Right cardiac atrium (tissue), 5 donors: ENCODE measurements around the gene ZSWIM1. TPM values are rescaled to one million over a fixed set of nuclear protein-coding genes. Genes with fewer than 3 reads are reported as not detected.

Source experiments
- ATAC-seq, 2 donors: fragments of 200-7000 bp; cut with Tn5 transposase; one replicate each; pipeline versions ENCODE4 v1.8.0 to v1.9.1; 2020; ENCODE audit warnings: moderate library complexity in 2 of 2, mild to moderate bottlenecking in 1 of 2
- DNase-seq, 3 donors: peaks; one replicate each; pipeline ENCODE4 v3.0.0-alpha.2; 2020
- H3K27ac ChIP-seq: one replicate; pipeline ENCODE4 v1.5.1; 2013; ENCODE audit warnings: mild to moderate bottlenecking, low read length, control low read depth, moderate library complexity
- H3K27me3 ChIP-seq: one replicate; pipeline ENCODE4 v1.6.1; 2013; ENCODE audit not compliant: control insufficient read depth, insufficient read depth
- H3K4me1 ChIP-seq: one replicate; pipeline ENCODE4 v1.6.1; 2013; ENCODE audit warnings: low read length; ENCODE audit not compliant: control insufficient read depth, insufficient read depth
- H3K4me3 ChIP-seq: one replicate; pipeline ENCODE4 v1.5.1; 2013; ENCODE audit warnings: low read length, control low read depth
- H3K9me3 ChIP-seq: one replicate; pipeline ENCODE4 v1.6.1; 2013; ENCODE audit warnings: low read length; ENCODE audit not compliant: control insufficient read depth
- WGBS: extraction: QIAGEN DNeasy Blood & Tissue Kit; methylation state at CpG from one replicate; pipeline ENCODE4 v1.1.7; 2013; 5-methylcytosine and 5-hydroxymethylcytosine counted together
- intact Hi-C, 4 donors: fragments of 100-400 bp; cut with DNase I; formaldehyde crosslinking; loops; one replicate each; pipeline versions ENCODE4 v1.11.0 to v1.14.0; 2022 to 2023
- polyA plus RNA-seq: library from polyadenylated mRNA; stranded (reverse); fragments of 200-250 nt; gene quantifications from one replicate; pipeline ENCODE4 v1.2.3, GENCODE V29; 2013
- total RNA-seq, 4 donors: library from RNA; stranded (reverse); fragmentation: NEBNext Ultra II Directional; extraction: Animal tissue kit (Norgen Biotek cat#: 25700); gene quantifications; one replicate each; pipeline ENCODE4 v1.2.1, GENCODE V29; 2021
- donor health status: healthy with polysubstance abuse.
- donor health status: DM: no; HTN: yes; CAD: no.
- donor health status: DM: no; HTN: no; CAD: no.
- donor health status: DM: no; HTN: yes; CAD: no; lungs with severe emphysema.
- donor health status: DM: yes; HTN: yes; CAD: no.

Gene ZSWIM1
- total and polyA plus RNA-seq, 5 donors = 5.5 to 13.5 (median 10.9) TPM

DNA sequence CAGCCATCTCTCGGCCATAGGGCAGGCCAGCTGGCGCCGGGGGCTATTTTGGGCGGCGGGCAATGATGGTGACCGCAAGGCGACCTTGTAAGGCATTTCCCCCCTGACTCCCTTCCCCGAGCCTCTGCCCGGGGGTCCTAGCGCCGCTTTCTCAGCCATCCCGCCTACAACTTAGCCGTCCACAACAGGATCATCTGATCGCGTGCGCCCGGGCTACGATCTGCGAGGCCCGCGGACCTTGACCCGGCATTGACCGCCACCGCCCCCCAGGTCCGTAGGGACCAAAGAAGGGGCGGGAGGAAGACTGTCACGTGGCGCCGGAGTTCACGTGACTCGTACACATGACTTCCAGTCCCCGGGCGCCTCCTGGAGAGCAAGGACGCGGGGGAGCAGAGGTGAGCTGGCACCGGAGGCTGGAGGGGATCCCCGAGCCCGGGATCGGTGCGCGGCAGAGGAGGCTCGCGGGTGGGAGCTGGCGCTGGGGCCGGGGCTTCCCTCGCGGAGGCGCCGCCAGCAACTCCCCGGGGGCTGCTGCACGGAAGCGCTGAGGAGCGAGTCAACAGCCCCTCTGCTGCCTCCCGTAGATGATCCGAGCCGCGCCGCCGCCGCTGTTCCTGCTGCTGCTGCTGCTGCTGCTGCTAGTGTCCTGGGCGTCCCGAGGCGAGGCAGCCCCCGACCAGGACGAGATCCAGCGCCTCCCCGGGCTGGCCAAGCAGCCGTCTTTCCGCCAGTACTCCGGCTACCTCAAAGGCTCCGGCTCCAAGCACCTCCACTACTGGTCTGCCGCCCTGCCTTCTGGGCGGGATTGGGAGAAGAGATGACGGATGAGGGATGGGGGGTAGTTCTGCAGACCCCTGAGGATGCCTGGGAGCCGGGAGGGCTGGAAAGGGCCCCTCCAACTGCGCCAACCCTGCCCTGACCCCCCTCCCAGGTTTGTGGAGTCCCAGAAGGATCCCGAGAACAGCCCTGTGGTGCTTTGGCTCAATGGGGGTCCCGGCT, 10.3 kb downstream of the ZSWIM1 start, which contains the start of the genes CTSA and NEURL2:
CTSA (plus strand) TSS at position 351 of the 999 bp plus-strand sequence; CDS start at position 585, 234 bp downstream.
NEURL2 (minus strand) TSS at position 224 of the 999 bp plus-strand sequence; CDS start at position 7, 217 bp downstream.
- WGBS = 1% methylated on average over 78 of the region's 78 CpGs
- H3K4me1 ChIP-seq = no peaks in the 10 kb centered on the region
- peak within 1 kb of the TSS; percentile 67 for H3K4me3 ChIP-seq
- H3K9me3 ChIP-seq = no peaks in the 10 kb centered on the region
- H3K27me3 ChIP-seq = no peaks in the 10 kb centered on the region
- peak within 1 kb of the TSS; percentile 53 for H3K27ac ChIP-seq
- ATAC-seq = peak; percentile 91
- peak; percentile 96 to 99 (median 97) for DNase-seq
- intact Hi-C loops = loop anchor here in 2 of 4 donors (2.0 to 10.0 kb wide), 3 partner anchors 44 to 74 kb away; partner anchors contain the start of gene PCIF1 (in 1 of the 2)

DNA sequence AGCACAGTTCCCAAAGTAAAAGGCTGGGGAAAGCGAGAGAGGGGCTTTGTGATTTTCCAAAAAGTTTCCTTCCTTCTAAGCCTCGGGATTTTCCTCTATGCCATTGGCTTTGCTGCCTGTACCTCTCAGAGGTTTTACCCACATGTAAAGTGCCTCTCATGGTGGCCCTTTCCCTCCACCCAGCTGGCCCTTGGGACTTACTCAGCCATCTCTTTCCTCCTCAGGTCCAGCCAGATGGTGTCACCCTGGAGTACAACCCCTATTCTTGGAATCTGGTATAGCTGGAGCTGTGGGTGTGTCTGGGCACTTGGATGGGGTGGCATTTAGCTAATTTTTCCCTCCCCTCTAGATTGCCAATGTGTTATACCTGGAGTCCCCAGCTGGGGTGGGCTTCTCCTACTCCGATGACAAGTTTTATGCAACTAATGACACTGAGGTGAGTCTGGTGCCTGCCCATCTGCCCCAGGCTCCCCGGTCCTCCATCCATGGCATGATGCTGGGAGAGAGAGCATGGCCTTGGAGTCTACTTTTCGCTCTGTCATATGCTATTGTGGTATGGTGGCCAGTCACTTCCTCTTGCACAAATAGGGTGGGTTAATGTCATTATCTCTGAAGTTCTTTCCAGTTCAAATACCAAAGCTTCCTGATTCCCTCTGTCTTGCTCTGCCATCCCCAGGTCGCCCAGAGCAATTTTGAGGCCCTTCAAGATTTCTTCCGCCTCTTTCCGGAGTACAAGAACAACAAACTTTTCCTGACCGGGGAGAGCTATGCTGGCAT, 11.2 kb downstream of the ZSWIM1 start:
- whole genome bisulfite sequencing = 79% methylated on average over 9 of the region's 9 CpGs
- Histone ChIP-seq H3K4me3 (peak overlapping the region; percentile 67), H3K27ac (no peak overlapping the region), H3K27me3 (no peaks in the 10 kb centered on the region), H3K4me1 (no peaks in the 10 kb centered on the region), H3K9me3 (no peaks in the 10 kb centered on the region)
- DNase-seq (no peak), ATAC-seq (no peak)
- intact Hi-C loops = loop anchor here in 2 of 4 donors (10.0 kb wide), 2 partner anchors 63 to 73 kb away; no protein-coding TSS in a partner anchor

- Histone ChIP-seq H3K9me3 (no peaks in the 10 kb centered on the region), H3K4me3 (no peak overlapping the region), H3K27me3 (no peaks in the 10 kb centered on the region), H3K27ac (no peak overlapping the region), H3K4me1 (no peaks in the 10 kb centered on the region)
- ATAC-seq = no peak
- WGBS = 65% methylated on average over 4 of the region's 4 CpGs
- no peak for DNase-seq
- intact Hi-C loops = loop anchor here in 2 of 4 donors (10.0 kb wide), 2 partner anchors 62 to 72 kb away; no protein-coding TSS in a partner anchor
Measured at GRCh38 chr20:45892828-45893500, 11.9 kb downstream of the ZSWIM1 start.

GRCh38 chr20:45893831-45894230, 12.8 kb downstream of the ZSWIM1 start:
- 92% methylated on average over 4 of the region's 4 CpGs for WGBS
- Histone ChIP-seq H3K9me3 (no peaks in the 10 kb centered on the region), H3K4me3 (no peak overlapping the region), H3K27ac (no peak overlapping the region), H3K4me1 (no peaks in the 10 kb centered on the region), H3K27me3 (no peaks in the 10 kb centered on the region)
- DNase-seq = no peak
- ATAC-seq = no peak
- intact Hi-C loops = loop anchor here in 2 of 4 donors (10.0 kb wide), 2 partner anchors 61 to 71 kb away; no protein-coding TSS in a partner anchor

DNA sequence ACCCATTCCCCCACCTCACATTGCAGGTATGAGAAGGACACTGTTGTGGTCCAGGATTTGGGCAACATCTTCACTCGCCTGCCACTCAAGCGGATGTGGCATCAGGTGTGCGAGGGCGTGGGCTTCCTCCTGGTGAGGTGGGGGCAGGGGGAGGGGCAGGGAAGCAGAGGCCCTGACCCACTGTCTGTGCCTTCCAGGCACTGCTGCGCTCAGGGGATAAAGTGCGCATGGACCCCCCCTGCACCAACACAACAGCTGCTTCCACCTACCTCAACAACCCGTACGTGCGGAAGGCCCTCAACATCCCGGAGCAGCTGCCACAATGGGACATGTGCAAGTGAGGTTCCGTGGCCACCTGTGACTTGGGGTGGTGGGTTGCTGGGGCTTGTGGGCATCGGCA, 13.8 kb downstream of the ZSWIM1 start:
- DNase-seq = peak in 1 of 3 donors; percentile 54
- H3K27me3 ChIP-seq = no peaks in the 10 kb centered on the region
- no peaks in the 10 kb centered on the region for H3K4me1 ChIP-seq
- H3K9me3 ChIP-seq = no peaks in the 10 kb centered on the region
- H3K4me3 ChIP-seq = no peak overlapping the region
- intact Hi-C loops = loop anchor here in 2 of 4 donors (10.0 kb wide), 2 partner anchors 60 to 70 kb away; no protein-coding TSS in a partner anchor
- WGBS = 84% methylated on average over 12 of the region's 12 CpGs
- no peak overlapping the region for H3K27ac ChIP-seq
- ATAC-seq = no peak

- Histone ChIP-seq H3K27ac (no peak overlapping the region), H3K4me1 (no peaks in the 10 kb centered on the region), H3K4me3 (no peak overlapping the region), H3K9me3 (no peaks in the 10 kb centered on the region), H3K27me3 (no peaks in the 10 kb centered on the region)
- intact Hi-C loops = loop anchor here in 2 of 4 donors (10.0 kb wide), 2 partner anchors 58 to 68 kb away; no protein-coding TSS in a partner anchor
- ATAC-seq (no peak), DNase-seq (peak in 1 of 3 donors; percentile 36)
- 92% methylated on average over 14 of the region's 14 CpGs for WGBS
Measured at GRCh38 chr20:45896641-45897161, 15.7 kb downstream of the ZSWIM1 start.

DNA sequence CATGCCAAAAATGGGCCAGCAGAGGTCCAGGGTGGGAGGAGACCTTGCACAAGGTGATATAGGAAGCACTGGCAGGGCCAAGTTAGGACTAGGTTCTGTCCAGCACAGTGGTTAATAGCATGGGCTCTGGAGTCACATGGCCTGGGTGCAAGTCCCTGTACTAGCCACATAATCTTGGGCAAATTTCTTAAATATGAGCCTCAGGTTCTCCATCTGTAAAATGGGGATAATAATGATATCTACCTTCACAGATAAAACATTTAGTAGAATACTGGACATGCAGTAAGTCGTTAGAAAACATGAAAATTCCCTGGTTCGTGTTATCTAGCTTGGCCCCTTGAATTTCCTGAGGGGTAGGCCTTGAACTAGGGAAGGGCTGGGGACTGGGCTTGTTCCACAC, 16.3 kb downstream of the ZSWIM1 start:
- 76% methylated on average over 2 of the region's 2 CpGs for WGBS
- no peaks in the 10 kb centered on the region for H3K27me3 ChIP-seq
- no peaks in the 10 kb centered on the region for H3K4me1 ChIP-seq
- H3K9me3 ChIP-seq = no peaks in the 10 kb centered on the region
- ATAC-seq = no peak
- intact Hi-C loops = loop anchor here in 2 of 4 donors (10.0 kb wide), 2 partner anchors 58 to 68 kb away; no protein-coding TSS in a partner anchor
- no peak for DNase-seq
- no peak overlapping the region for H3K27ac ChIP-seq
- H3K4me3 ChIP-seq = no peak overlapping the region

GRCh38 chr20:45897692-45898091, 16.7 kb downstream of the ZSWIM1 start:
- no peak overlapping the region for H3K4me3 ChIP-seq
- no peaks in the 10 kb centered on the region for H3K4me1 ChIP-seq
- no peak for ATAC-seq
- intact Hi-C loops = loop anchor here in 2 of 4 donors (10.0 kb wide), 2 partner anchors 57 to 67 kb away; no protein-coding TSS in a partner anchor
- no peaks in the 10 kb centered on the region for H3K9me3 ChIP-seq
- H3K27me3 ChIP-seq = no peaks in the 10 kb centered on the region
- peak in 1 of 3 donors; percentile 17 for DNase-seq
- no peak overlapping the region for H3K27ac ChIP-seq
- WGBS = 91% methylated on average over 7 of the region's 7 CpGs

- intact Hi-C loops = loop anchor here in 2 of 4 donors (10.0 kb wide), 2 partner anchors 57 to 67 kb away; no protein-coding TSS in a partner anchor
- H3K27me3 ChIP-seq = no peaks in the 10 kb centered on the region
- no peak for ATAC-seq
- 88% methylated on average over 12 of the region's 12 CpGs for whole genome bisulfite sequencing
- no peak overlapping the region for H3K27ac ChIP-seq
- no peaks in the 10 kb centered on the region for H3K9me3 ChIP-seq
- no peaks in the 10 kb centered on the region for H3K4me1 ChIP-seq
- no peak overlapping the region for H3K4me3 ChIP-seq
- peak in 1 of 3 donors; percentile 36 for DNase-seq
Measured at GRCh38 chr20:45898285-45898684, 17.3 kb downstream of the ZSWIM1 start.
